ENCODE data around the gene FHDC1. TPM values are rescaled to one million over a fixed set of nuclear protein-coding genes. Genes with fewer than 3 reads are reported as not detected.

The FHDC1 gene
- total RNA-seq, 1 experiment from 2014 or later: 18.1 TPM

DNA sequence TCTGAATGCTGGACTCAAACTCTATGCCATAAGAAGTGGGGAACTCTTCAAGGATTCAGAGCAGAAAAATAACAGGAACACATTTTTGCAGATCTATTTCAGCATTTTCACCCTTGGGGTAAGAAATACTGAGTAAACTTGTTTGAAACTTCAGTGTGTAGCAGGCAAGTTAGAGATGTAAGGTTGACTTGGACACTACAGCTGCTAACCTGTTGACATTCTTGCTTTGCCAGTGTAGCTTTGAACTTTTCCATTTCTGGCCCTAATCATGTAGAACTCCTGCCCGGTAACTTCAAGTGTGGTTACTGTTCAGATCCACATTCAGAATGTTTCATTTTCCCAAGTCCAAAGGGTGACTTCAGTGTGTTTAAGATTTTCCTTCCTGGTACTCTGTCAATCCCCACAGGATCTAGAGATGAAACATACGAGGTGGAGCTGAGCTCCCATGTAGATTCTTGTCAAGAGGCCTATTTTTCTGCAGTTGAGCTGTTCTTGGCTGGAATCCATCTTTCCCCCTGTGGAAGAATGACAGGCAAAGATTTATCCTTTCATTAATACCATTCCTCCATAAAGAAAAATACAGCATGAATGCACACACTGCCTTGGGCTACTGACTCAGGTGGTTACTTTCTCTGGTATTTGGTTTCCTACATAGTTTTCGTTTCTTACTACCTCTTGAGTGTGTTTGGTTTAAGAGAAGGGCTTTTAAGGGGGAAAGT, 34.1 kb downstream of the FHDC1 start:
- H3K36me3 Mint-ChIP-seq: peaks cover 76% of the 10 kb centered on the region
- no peak overlapping the region for H3K4me3 Mint-ChIP-seq
- H3K27me3 Mint-ChIP-seq (ENCODE audit: low read depth): no peaks in the 10 kb centered on the region
- ATAC-seq (no peak), DNase-seq (ENCODE audit: low spot score) (no peak)
- no peaks in the 10 kb centered on the region for H3K9me3 Mint-ChIP-seq
- POLR2A ChIA-PET: no interaction called here
- H3K4me1 Mint-ChIP-seq: no peaks in the 10 kb centered on the region
- TF ChIP-seq MXD4 (CRISPR knock-in tag; IDR thresholded peaks at IDR 0.05; ENCODE audit: borderline replicate concordance): no peak
- TF ChIP-seq, protein P1, sequence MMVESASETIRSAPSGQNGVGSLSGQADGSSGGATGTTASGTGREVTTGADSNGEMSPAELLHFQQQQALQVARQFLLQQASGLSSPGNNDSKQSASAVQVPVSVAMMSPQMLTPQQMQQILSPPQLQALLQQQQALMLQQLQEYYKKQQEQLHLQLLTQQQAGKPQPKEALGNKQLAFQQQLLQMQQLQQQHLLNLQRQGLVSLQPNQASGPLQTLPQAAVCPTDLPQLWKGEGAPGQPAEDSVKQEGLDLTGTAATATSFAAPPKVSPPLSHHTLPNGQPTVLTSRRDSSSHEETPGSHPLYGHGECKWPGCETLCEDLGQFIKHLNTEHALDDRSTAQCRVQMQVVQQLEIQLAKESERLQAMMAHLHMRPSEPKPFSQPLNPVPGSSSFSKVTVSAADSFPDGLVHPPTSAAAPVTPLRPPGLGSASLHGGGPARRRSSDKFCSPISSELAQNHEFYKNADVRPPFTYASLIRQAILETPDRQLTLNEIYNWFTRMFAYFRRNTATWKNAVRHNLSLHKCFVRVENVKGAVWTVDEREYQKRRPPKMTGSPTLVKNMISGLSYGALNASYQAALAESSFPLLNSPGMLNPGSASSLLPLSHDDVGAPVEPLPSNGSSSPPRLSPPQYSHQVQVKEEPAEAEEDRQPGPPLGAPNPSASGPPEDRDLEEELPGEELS (CRISPR knock-in tag; IDR thresholded peaks at IDR 0.05): no peak
- TF ChIP-seq, protein P2, sequence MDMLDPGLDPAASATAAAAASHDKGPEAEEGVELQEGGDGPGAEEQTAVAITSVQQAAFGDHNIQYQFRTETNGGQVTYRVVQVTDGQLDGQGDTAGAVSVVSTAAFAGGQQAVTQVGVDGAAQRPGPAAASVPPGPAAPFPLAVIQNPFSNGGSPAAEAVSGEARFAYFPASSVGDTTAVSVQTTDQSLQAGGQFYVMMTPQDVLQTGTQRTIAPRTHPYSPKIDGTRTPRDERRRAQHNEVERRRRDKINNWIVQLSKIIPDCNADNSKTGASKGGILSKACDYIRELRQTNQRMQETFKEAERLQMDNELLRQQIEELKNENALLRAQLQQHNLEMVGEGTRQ (CRISPR knock-in tag; IDR thresholded peaks at IDR 0.05): no peak
- TF ChIP-seq, protein P3, sequence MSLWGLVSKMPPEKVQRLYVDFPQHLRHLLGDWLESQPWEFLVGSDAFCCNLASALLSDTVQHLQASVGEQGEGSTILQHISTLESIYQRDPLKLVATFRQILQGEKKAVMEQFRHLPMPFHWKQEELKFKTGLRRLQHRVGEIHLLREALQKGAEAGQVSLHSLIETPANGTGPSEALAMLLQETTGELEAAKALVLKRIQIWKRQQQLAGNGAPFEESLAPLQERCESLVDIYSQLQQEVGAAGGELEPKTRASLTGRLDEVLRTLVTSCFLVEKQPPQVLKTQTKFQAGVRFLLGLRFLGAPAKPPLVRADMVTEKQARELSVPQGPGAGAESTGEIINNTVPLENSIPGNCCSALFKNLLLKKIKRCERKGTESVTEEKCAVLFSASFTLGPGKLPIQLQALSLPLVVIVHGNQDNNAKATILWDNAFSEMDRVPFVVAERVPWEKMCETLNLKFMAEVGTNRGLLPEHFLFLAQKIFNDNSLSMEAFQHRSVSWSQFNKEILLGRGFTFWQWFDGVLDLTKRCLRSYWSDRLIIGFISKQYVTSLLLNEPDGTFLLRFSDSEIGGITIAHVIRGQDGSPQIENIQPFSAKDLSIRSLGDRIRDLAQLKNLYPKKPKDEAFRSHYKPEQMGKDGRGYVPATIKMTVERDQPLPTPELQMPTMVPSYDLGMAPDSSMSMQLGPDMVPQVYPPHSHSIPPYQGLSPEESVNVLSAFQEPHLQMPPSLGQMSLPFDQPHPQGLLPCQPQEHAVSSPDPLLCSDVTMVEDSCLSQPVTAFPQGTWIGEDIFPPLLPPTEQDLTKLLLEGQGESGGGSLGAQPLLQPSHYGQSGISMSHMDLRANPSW (CRISPR knock-in tag; conservative IDR thresholded peaks at IDR 0.05; ENCODE audit: low read depth): no peak
- no peak for TF ChIP-seq ZNF232 (CRISPR knock-in tag; IDR thresholded peaks at IDR 0.05)
- no peak for TF ChIP-seq ZNF416 (CRISPR knock-in tag; IDR thresholded peaks at IDR 0.05)
- H3K27ac Mint-ChIP-seq: peak overlapping the region; percentile 20; the same call in 1 of the 2 replicates
- CTCF ChIA-PET: no interaction called here

DNA sequence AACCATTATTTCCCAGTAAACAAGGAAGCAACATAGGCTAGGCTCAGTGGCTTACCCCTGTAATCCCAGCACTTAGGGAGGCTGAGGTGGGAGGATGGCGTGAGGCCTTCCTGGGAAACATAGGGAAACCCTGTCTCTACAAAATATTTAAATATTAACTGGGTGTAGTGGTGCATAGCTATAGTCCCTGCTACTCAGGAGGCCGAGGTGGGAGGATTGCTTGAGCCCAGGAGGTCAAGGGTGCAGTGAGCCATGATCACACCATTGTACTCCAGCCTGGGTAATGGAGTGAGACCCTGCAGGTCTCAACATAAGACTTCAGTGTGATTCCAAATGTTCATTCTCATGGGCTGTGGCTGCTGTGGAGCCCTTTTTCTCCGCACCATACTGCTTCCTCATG, 34.9 kb downstream of the FHDC1 start:
- no peak overlapping the region for H3K4me3 Mint-ChIP-seq
- H3K27me3 Mint-ChIP-seq (ENCODE audit: low read depth): no peaks in the 10 kb centered on the region
- POLR2A ChIA-PET: interaction anchor here (0.6 kb wide), 1 partner anchor 76 kb away, joined by 5 read pairs; no protein-coding TSS in a partner anchor
- ATAC-seq: no peak
- CTCF ChIA-PET: interaction anchor here (1.0 kb wide), 1 partner anchor 35 kb away, joined by 3 read pairs; the partner anchor contains the start of gene FHDC1
- no peak overlapping the region for H3K27ac Mint-ChIP-seq
- no peaks in the 10 kb centered on the region for H3K4me1 Mint-ChIP-seq
- DNase-seq (ENCODE audit: low spot score): no peak
- H3K9me3 Mint-ChIP-seq: no peaks in the 10 kb centered on the region
- peaks cover 70% of the 10 kb centered on the region for H3K36me3 Mint-ChIP-seq
- no peak for TF ChIP-seq MYBL2 (CRISPR knock-in tag; IDR thresholded peaks at IDR 0.05)
- no peak for TF ChIP-seq ZNF317 (CRISPR knock-in tag; IDR thresholded peaks at IDR 0.05; ENCODE audit: borderline replicate concordance, low read depth)
- no peak for TF ChIP-seq JUN (CRISPR knock-in tag; IDR thresholded peaks at IDR 0.05)
- TF ChIP-seq GRHL2 (CRISPR knock-in tag; IDR thresholded peaks at IDR 0.05; ENCODE audit: insufficient replicate concordance, severe bottlenecking): no peak
- no peak for TF ChIP-seq NR1H2 (CRISPR knock-in tag; IDR thresholded peaks at IDR 0.05)
- TF ChIP-seq, protein P1 (CRISPR knock-in tag; IDR thresholded peaks at IDR 0.05): no peak
- TF ChIP-seq ELF4 (CRISPR knock-in tag; IDR thresholded peaks at IDR 0.05; ENCODE audit: low read depth): no peak
- TF ChIP-seq, protein P4, sequence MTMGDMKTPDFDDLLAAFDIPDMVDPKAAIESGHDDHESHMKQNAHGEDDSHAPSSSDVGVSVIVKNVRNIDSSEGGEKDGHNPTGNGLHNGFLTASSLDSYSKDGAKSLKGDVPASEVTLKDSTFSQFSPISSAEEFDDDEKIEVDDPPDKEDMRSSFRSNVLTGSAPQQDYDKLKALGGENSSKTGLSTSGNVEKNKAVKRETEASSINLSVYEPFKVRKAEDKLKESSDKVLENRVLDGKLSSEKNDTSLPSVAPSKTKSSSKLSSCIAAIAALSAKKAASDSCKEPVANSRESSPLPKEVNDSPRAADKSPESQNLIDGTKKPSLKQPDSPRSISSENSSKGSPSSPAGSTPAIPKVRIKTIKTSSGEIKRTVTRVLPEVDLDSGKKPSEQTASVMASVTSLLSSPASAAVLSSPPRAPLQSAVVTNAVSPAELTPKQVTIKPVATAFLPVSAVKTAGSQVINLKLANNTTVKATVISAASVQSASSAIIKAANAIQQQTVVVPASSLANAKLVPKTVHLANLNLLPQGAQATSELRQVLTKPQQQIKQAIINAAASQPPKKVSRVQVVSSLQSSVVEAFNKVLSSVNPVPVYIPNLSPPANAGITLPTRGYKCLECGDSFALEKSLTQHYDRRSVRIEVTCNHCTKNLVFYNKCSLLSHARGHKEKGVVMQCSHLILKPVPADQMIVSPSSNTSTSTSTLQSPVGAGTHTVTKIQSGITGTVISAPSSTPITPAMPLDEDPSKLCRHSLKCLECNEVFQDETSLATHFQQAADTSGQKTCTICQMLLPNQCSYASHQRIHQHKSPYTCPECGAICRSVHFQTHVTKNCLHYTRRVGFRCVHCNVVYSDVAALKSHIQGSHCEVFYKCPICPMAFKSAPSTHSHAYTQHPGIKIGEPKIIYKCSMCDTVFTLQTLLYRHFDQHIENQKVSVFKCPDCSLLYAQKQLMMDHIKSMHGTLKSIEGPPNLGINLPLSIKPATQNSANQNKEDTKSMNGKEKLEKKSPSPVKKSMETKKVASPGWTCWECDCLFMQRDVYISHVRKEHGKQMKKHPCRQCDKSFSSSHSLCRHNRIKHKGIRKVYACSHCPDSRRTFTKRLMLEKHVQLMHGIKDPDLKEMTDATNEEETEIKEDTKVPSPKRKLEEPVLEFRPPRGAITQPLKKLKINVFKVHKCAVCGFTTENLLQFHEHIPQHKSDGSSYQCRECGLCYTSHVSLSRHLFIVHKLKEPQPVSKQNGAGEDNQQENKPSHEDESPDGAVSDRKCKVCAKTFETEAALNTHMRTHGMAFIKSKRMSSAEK (CRISPR knock-in tag; IDR thresholded peaks at IDR 0.05; ENCODE audit: borderline replicate concordance): no peak
- no peak for TF ChIP-seq FOXK1 (CRISPR knock-in tag; IDR thresholded peaks at IDR 0.05)
- TF ChIP-seq, protein P5, sequence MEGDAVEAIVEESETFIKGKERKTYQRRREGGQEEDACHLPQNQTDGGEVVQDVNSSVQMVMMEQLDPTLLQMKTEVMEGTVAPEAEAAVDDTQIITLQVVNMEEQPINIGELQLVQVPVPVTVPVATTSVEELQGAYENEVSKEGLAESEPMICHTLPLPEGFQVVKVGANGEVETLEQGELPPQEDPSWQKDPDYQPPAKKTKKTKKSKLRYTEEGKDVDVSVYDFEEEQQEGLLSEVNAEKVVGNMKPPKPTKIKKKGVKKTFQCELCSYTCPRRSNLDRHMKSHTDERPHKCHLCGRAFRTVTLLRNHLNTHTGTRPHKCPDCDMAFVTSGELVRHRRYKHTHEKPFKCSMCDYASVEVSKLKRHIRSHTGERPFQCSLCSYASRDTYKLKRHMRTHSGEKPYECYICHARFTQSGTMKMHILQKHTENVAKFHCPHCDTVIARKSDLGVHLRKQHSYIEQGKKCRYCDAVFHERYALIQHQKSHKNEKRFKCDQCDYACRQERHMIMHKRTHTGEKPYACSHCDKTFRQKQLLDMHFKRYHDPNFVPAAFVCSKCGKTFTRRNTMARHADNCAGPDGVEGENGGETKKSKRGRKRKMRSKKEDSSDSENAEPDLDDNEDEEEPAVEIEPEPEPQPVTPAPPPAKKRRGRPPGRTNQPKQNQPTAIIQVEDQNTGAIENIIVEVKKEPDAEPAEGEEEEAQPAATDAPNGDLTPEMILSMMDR (IDR thresholded peaks at IDR 0.05): no peak
- TF ChIP-seq TP53 (CRISPR knock-in tag; IDR thresholded peaks at IDR 0.05): no peak
- no peak for TF ChIP-seq ZNF263 (CRISPR knock-in tag; IDR thresholded peaks at IDR 0.05; ENCODE audit: low read depth)
- TF ChIP-seq, protein P6, sequence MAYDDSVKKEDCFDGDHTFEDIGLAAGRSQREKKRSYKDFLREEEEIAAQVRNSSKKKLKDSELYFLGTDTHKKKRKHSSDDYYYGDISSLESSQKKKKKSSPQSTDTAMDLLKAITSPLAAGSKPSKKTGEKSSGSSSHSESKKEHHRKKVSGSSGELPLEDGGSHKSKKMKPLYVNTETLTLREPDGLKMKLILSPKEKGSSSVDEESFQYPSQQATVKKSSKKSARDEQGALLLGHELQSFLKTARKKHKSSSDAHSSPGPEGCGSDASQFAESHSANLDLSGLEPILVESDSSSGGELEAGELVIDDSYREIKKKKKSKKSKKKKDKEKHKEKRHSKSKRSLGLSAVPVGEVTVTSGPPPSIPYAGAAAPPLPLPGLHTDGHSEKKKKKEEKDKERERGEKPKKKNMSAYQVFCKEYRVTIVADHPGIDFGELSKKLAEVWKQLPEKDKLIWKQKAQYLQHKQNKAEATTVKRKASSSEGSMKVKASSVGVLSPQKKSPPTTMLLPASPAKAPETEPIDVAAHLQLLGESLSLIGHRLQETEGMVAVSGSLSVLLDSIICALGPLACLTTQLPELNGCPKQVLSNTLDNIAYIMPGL (CRISPR knock-in tag; IDR thresholded peaks at IDR 0.05): no peak

Data from WTC11 (cell line).